Measurements from ENCODE around the gene WDHD1.

DNA sequence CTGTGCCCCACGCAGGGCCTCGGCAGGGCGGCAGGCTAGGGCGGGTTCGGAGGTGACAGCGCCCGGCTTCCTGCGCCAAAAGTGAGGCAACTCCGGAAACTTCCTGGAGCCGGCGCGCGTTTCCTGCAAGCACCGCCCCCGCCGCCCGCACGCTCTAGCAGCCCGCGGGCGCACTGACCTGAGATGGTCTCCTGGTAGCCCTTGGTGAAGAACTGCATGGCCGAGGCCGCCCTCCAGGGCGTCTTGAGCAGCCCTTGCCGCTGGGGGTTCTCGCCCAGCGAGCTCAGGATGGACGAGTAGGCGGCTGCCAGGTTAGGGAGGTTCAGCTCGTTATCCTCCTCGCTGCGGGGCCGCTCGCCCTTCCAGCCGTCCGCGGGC lies 124.8 kb downstream of the WDHD1 start:
- TF ChIP-seq, protein P1, sequence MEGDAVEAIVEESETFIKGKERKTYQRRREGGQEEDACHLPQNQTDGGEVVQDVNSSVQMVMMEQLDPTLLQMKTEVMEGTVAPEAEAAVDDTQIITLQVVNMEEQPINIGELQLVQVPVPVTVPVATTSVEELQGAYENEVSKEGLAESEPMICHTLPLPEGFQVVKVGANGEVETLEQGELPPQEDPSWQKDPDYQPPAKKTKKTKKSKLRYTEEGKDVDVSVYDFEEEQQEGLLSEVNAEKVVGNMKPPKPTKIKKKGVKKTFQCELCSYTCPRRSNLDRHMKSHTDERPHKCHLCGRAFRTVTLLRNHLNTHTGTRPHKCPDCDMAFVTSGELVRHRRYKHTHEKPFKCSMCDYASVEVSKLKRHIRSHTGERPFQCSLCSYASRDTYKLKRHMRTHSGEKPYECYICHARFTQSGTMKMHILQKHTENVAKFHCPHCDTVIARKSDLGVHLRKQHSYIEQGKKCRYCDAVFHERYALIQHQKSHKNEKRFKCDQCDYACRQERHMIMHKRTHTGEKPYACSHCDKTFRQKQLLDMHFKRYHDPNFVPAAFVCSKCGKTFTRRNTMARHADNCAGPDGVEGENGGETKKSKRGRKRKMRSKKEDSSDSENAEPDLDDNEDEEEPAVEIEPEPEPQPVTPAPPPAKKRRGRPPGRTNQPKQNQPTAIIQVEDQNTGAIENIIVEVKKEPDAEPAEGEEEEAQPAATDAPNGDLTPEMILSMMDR (IDR thresholded peaks at IDR 0.05), result peak in 1 of 6 experiments; percentile 2
- no peak for TF ChIP-seq POLR2A (IDR thresholded peaks at IDR 0.05)

Data from thyroid gland (tissue), 4 donors.